A673 (cell line): ENCODE results near the gene BMAL2. TPM values are rescaled to one million over a fixed set of nuclear protein-coding genes. Genes with fewer than 3 reads are reported as not detected.

Source experiments
- Bru-seq: library from RNA; stranded (reverse); fragments of 400-500 nt; gene quantifications from one replicate; lab custom pipeline; 2021; lab: Mats Ljungman, UMichigan
- BruChase-seq, 2 experiments: library from RNA; stranded (reverse); fragments of 400-500 nt; gene quantifications; one replicate each; lab custom pipeline; 2021; lab: Mats Ljungman, UMichigan
- BruUV-seq: library from RNA; stranded (reverse); fragments of 400-500 nt; replicated peaks from 2 replicates; lab custom pipeline; 2021; lab: Mats Ljungman, UMichigan
- CTCF ChIA-PET: fragments of 300-600 bp; sonication (Branson Sonifier 250); formaldehyde crosslinking; loops from one replicate; lab custom pipeline; 2022; ENCODE audit warnings: antibody characterized with exemption; lab: Charles Lee
- POLR2A ChIA-PET: fragments of 300-600 bp; sonication (Branson Sonifier 250); formaldehyde crosslinking; loops from one replicate; lab custom pipeline; 2022; ENCODE audit warnings: antibody characterized with exemption; ENCODE audit not compliant: low non-redundant PET; lab: Charles Lee
- DNase-seq: peaks from one replicate; pipeline ENCODE4 v3.0.0-alpha.2; 2015; ENCODE audit warnings: low spot score
- H3K27ac ChIP-seq: fragments of 200-600 bp; sonication (generic); 2 replicates; pipeline ENCODE4 v1.5.1; 2016; ENCODE audit warnings: mixed run types, low read depth, mild to moderate bottlenecking, mixed read lengths, antibody characterized with exemption, low read length; ENCODE audit not compliant: poor library complexity, severe bottlenecking
- H3K27me3 ChIP-seq: fragments of 200-600 bp; sonication (generic); replicated peaks from 2 replicates; pipeline ENCODE4 v1.6.1; 2017; ENCODE audit warnings: mixed run types, low read depth, mild to moderate bottlenecking, mixed read lengths, antibody characterized with exemption, low read length; ENCODE audit not compliant: insufficient read depth, poor library complexity
- H3K36me3 ChIP-seq: fragments of 200-600 bp; sonication (generic); 2 replicates; pipeline ENCODE4 v1.6.1; 2016; ENCODE audit warnings: mixed run types, mild to moderate bottlenecking, mixed read lengths, antibody characterized with exemption, low read length; ENCODE audit not compliant: insufficient read depth, poor library complexity, severe bottlenecking
- H3K4me1 ChIP-seq: fragments of 200-600 bp; sonication (generic); 2 replicates; pipeline ENCODE4 v1.6.1; 2017; ENCODE audit warnings: mixed run types, mild to moderate bottlenecking, mixed read lengths, antibody characterized with exemption, low read length; ENCODE audit not compliant: insufficient read depth, poor library complexity, severe bottlenecking
- H3K4me3 ChIP-seq: fragments of 200-600 bp; sonication (generic); 2 replicates; pipeline ENCODE4 v1.5.1; 2016; ENCODE audit warnings: low read depth, mixed run types, mild to moderate bottlenecking, mixed read lengths, low read length; ENCODE audit not compliant: poor library complexity, severe bottlenecking
- H3K9me3 ChIP-seq: fragments of 200-600 bp; sonication (generic); 2 replicates; pipeline ENCODE4 v1.6.1; 2016; ENCODE audit warnings: mixed run types, low read depth, mild to moderate bottlenecking, mixed read lengths, antibody characterized with exemption, low read length; ENCODE audit not compliant: poor library complexity, severe bottlenecking
- EZH2 ChIP-seq: fragments of 200-600 bp; sonication (generic); IDR thresholded peaks from 2 replicates; pipeline ENCODE4 v1.6.1; 2017; ENCODE audit warnings: borderline replicate concordance, low read depth, mild to moderate bottlenecking, mixed read lengths, antibody characterized with exemption, low read length; ENCODE audit not compliant: poor library complexity, severe bottlenecking
- intact Hi-C: fragments of 100-400 bp; cut with micrococcal nuclease; formaldehyde crosslinking; loops from one replicate; pipeline ENCODE4 v1.10.0; 2022; ENCODE audit not compliant: unreplicated experiment
- long read RNA-seq: library from polyadenylated mRNA; stranded (forward); transcript quantifications from one replicate; pipeline ENCODE4 v2.0.0, GENCODE V29; 2022
- total RNA-seq: library from RNA; stranded (reverse); gene quantifications from 2 replicates; pipeline ENCODE4 v1.2.3, GENCODE V29; 2021
- TF ChIP-seq, protein P1 (sequence below): fragments of 300-800, 200-600 bp; sonication (generic); conservative IDR thresholded peaks from 2 replicates; pipeline ENCODE4 v1.5.1; 2017; ENCODE audit warnings: low read depth, mild to moderate bottlenecking, antibody characterized with exemption, low read length, moderate library complexity, mixed read lengths

BMAL2 gene, protein sequence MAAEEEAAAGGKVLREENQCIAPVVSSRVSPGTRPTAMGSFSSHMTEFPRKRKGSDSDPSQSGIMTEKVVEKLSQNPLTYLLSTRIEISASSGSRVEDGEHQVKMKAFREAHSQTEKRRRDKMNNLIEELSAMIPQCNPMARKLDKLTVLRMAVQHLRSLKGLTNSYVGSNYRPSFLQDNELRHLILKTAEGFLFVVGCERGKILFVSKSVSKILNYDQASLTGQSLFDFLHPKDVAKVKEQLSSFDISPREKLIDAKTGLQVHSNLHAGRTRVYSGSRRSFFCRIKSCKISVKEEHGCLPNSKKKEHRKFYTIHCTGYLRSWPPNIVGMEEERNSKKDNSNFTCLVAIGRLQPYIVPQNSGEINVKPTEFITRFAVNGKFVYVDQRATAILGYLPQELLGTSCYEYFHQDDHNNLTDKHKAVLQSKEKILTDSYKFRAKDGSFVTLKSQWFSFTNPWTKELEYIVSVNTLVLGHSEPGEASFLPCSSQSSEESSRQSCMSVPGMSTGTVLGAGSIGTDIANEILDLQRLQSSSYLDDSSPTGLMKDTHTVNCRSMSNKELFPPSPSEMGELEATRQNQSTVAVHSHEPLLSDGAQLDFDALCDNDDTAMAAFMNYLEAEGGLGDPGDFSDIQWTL
- total RNA-seq (10.2 and 10.3 TPM in 2 replicates), Bru-seq, nascent RNA (percentile 58 among the genes with signal in this experiment), BruChase-seq, experiment 1, labeled RNA remaining after a 2-hour chase (percentile 54 among the genes with signal in this experiment), BruChase-seq, experiment 2, labeled RNA remaining after a 6-hour chase (percentile 58 among the genes with signal in this experiment)
- long read RNA-seq, transcript ARNTL2-201 (15 exons, 1,843 nt) = major isoform, 5 of 11 reads
- long read RNA-seq, partial matches to known transcripts = 2 of 11 reads
- long read RNA-seq, other reads (novel, unspliced or antisense) = 4 of 11 reads

DNA sequence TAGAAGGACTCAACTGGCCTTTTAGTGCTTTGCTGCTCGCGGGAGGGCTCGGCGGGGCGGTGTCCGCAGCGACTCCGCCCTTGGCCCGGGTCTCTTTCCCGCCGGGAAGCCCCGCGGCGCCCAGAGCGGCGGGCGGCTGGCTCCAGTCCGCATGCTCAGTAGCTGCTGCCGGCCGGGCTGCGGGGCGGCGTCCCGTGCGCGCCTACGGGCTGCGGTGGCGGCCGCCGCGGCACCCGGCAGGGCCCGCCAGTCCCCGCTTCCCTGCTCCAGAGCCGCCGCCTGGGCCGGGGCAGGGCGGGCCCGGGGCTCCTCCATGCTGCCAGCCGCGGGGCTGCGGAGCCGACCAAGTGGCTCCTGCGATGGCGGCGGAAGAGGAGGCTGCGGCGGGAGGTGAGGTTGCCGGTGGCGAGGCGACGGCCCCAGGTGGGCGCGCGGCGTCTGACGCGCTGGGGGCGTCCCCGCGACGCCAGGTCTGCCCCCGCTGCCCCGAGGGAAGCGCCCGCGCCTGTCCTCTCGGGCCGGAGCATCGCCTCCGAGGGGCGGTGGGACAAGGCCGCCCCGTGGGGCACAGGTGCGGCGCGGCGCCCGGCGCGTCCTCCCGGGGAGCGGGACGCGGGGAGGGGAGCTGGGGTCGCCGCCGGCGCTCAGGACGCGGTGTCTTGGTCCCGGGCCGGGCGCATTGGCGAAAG, at the start of gene BMAL2:
BMAL2 (plus strand) TSS at position 123 of the 689 bp plus-strand sequence; CDS start at position 360, 237 bp downstream.
- Histone ChIP-seq H3K27me3 (no peaks in the 10 kb centered on the region), H3K4me1 (no peaks in the 10 kb centered on the region), H3K27ac (no peak within 1 kb of the TSS), H3K36me3 (no peaks in the 10 kb centered on the region), H3K9me3 (no peaks in the 10 kb centered on the region), H3K4me3 (peak within 1 kb of the TSS; percentile 65)
- TF ChIP-seq, protein P1, sequence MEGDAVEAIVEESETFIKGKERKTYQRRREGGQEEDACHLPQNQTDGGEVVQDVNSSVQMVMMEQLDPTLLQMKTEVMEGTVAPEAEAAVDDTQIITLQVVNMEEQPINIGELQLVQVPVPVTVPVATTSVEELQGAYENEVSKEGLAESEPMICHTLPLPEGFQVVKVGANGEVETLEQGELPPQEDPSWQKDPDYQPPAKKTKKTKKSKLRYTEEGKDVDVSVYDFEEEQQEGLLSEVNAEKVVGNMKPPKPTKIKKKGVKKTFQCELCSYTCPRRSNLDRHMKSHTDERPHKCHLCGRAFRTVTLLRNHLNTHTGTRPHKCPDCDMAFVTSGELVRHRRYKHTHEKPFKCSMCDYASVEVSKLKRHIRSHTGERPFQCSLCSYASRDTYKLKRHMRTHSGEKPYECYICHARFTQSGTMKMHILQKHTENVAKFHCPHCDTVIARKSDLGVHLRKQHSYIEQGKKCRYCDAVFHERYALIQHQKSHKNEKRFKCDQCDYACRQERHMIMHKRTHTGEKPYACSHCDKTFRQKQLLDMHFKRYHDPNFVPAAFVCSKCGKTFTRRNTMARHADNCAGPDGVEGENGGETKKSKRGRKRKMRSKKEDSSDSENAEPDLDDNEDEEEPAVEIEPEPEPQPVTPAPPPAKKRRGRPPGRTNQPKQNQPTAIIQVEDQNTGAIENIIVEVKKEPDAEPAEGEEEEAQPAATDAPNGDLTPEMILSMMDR = no peak
- TF ChIP-seq EZH2 = no peak
- CTCF ChIA-PET = interaction anchor here (0.7 kb wide), 1 partner anchor 9 kb away, joined by 3 read pairs; no protein-coding TSS in a partner anchor
- peak; percentile 60 for DNase-seq
- no TSS peak for BruUV-seq
- intact Hi-C loops = no loop called here
- POLR2A ChIA-PET = interaction anchor here (0.8 kb wide), 1 partner anchor 67 kb away, joined by 3 read pairs; no protein-coding TSS in a partner anchor

DNA sequence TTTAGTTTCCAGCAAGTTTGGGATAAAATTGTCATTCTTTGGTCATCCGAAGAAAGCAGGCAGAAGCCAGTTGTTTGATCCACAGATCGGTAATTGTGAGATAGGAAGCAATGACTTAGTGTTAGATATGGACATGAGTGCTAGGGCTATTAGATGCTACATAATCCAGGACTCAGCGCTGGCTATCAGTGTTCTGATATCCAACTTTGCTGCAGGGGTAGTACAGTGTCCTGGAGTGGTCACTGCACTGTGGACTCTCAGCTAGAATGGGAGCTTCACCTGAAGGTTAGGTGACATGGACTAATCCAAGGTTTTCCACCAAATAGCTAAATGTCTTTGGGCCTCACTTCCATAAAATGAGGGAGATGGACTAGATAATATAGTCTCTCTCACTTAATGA, 48.6 kb upstream of the BMAL2 start:
- no peaks in the 10 kb centered on the region for H3K36me3 ChIP-seq
- ChIA-PET CTCF (no interaction called here), POLR2A (no interaction called here)
- no peaks in the 10 kb centered on the region for H3K9me3 ChIP-seq
- no peak overlapping the region for H3K27ac ChIP-seq
- DNase-seq = no peak
- H3K4me1 ChIP-seq = no peaks in the 10 kb centered on the region
- TF ChIP-seq EZH2 = no peak
- H3K27me3 ChIP-seq = no peaks in the 10 kb centered on the region
- intact Hi-C loops = no loop called here
- BruUV-seq = no TSS peak
- H3K4me3 ChIP-seq = no peak overlapping the region

DNA sequence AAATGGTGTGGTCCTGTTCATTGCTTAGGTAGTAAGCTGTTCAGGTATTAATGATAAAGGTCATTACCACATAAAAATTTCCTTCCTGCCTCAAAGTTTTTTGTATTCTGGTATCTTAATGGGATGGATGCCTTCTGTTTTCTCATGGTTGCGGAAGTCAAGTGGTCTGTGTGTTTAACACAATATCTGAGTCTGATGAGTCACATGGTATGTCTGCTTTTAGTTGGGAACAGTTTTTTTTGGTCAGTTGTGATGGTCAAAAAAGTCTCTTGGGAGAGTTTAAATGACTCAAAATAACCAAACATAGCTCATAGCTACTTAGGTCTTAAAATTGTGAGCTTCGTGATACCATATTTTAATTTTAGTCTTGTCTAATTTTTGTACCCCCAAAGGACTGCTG, 47.9 kb upstream of the BMAL2 start:
- CTCF ChIA-PET = no interaction called here

More for the DNA sequence above, 47.9 kb upstream of the BMAL2 start:
- no TSS peak for BruUV-seq
- Histone ChIP-seq H3K4me1 (no peaks in the 10 kb centered on the region), H3K27me3 (no peaks in the 10 kb centered on the region), H3K4me3 (no peak overlapping the region), H3K36me3 (no peaks in the 10 kb centered on the region), H3K27ac (no peak overlapping the region), H3K9me3 (no peaks in the 10 kb centered on the region)
- DNase-seq = no peak
- TF ChIP-seq, protein P1 = no peak
- TF ChIP-seq EZH2 = no peak
- POLR2A ChIA-PET = no interaction called here
- intact Hi-C loops = no loop called here
